Tibial artery (tissue), 4 donors: Measurements from ENCODE around the gene ZBTB16.

Source experiments
- DNase-seq, 2 donors: peaks; one replicate each; pipeline ENCODE4 v3.0.0-alpha.2; 2019
- H3K27ac ChIP-seq, 2 donors: fragments of 200-600 bp; sonication (generic) in 1 of 2; 1 replicate in 1 of 2; 2 replicates in 1 of 2; pipeline ENCODE4 v1.5.1; 2018 to 2019; ENCODE audit warnings: mild to moderate bottlenecking in 1 of 2
- H3K27me3 ChIP-seq, 2 donors: fragments of 200-600 bp; sonication (generic) in 1 of 2; one replicate each; pipeline versions ENCODE4 v1.5.1 to v1.6.0; 2016 to 2019
- H3K36me3 ChIP-seq, 3 donors: fragments of 200-600 bp; sonication (generic) in 2 of 3; one replicate each; pipeline ENCODE4 v1.5.1; 2016 to 2019; ENCODE audit warnings: mild to moderate bottlenecking in 2 of 3
- H3K4me1 ChIP-seq, 4 donors: fragments of 200-600 bp; sonication (generic) in 2 of 4; 1 replicate in 3 of 4; 2 replicates in 1 of 4; pipeline ENCODE4 v1.5.1; 2016 to 2019
- H3K4me3 ChIP-seq, 2 donors: fragments of 200-600 bp; sonication (generic) in 1 of 2; 1 replicate in 1 of 2; 2 replicates in 1 of 2; pipeline ENCODE4 v1.5.1; 2018 to 2019; ENCODE audit warnings: mild to moderate bottlenecking in 2 of 2
- H3K9me3 ChIP-seq, 3 donors: fragments of 200-600 bp; sonication (generic) in 1 of 3; one replicate each; pipeline ENCODE4 v1.5.1; 2016 to 2019
- intact Hi-C: fragments of 100-400 bp; cut with DNase I; formaldehyde crosslinking; loops from one replicate; pipeline ENCODE4 v1.15.0; 2023; ENCODE audit warnings: low total_unique reads
- TF ChIP-seq, protein P1 (sequence below), 2 experiments: fragments of 200-600 bp in 1 of 2; fragments of 450-650 bp in 1 of 2; IDR thresholded peaks; one replicate each; pipeline ENCODE4 v1.5.1; 2017 to 2019; ENCODE audit warnings: antibody characterized with exemption in 2 of 2, mild to moderate bottlenecking in 1 of 2, moderate library complexity in 1 of 2

Gene ZBTB16

DNA sequence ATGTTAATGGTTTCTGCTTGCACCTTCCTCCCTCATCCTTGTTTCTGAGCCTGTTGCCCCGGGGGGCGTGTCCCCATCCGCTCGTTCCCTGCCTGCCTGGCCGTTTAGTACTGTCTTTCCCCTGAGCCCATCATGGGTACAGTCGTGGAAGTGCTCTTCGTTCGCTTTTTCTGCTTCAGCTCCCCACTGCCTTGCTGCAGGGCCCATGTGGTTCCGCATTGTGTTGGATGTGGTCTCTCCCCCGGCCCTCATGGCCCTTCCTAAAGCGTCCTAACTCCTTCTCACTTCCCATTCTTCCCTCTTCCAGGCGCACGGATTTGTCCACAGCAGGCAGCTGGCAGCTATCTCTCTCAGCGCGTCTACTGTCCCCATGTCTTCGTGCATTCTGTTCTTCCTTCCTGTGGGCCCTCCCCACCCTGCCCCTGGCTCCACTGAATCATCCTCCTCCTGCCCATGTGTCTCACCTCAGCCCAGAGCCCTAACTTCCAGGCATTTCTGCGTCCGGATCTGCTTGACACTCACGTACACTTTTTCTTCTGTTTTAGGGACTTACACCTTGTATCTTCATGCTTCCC, 98.1 kb downstream of the ZBTB16 start:
- no peak overlapping the region for H3K4me3 ChIP-seq
- peaks cover 35 to 58% (median 54%) of the 10 kb centered on the region in 3 donors for H3K36me3 ChIP-seq
- H3K27ac ChIP-seq = peak overlapping the region; percentile 94 to 95

DNA sequence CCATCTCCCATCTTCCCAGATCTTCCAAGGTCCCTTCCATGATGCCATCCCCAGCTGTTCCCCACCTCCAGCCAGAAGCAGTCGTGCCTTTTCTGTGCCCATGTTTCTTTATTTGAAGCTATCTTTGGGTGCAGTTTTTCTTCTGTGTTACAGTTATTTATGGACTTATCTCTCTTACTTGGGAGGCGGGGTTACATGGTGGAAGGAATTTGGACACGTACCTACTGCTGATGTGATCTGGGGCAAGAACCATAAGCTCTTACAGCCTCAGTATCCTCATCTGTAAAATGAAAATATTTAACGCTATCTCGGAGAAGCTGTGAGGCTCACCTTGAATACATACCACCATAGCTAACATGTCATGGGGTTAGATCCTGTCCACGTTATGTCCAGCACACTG, 98.9 kb downstream of the ZBTB16 start:
- H3K4me3 ChIP-seq = no peak overlapping the region
- TF ChIP-seq, protein P1, sequence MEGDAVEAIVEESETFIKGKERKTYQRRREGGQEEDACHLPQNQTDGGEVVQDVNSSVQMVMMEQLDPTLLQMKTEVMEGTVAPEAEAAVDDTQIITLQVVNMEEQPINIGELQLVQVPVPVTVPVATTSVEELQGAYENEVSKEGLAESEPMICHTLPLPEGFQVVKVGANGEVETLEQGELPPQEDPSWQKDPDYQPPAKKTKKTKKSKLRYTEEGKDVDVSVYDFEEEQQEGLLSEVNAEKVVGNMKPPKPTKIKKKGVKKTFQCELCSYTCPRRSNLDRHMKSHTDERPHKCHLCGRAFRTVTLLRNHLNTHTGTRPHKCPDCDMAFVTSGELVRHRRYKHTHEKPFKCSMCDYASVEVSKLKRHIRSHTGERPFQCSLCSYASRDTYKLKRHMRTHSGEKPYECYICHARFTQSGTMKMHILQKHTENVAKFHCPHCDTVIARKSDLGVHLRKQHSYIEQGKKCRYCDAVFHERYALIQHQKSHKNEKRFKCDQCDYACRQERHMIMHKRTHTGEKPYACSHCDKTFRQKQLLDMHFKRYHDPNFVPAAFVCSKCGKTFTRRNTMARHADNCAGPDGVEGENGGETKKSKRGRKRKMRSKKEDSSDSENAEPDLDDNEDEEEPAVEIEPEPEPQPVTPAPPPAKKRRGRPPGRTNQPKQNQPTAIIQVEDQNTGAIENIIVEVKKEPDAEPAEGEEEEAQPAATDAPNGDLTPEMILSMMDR (IDR thresholded peaks at IDR 0.05) = no peak
- H3K27ac ChIP-seq = peak overlapping the region; percentile 94 to 95
- H3K4me1 ChIP-seq = peaks cover 15 to 97% (median 94%) of the 10 kb centered on the region in 4 donors
- H3K36me3 ChIP-seq = peaks cover 35 to 50% (median 50%) of the 10 kb centered on the region in 3 donors
- no peak for DNase-seq
- intact Hi-C loops = no loop called here
- no peaks in the 10 kb centered on the region for H3K9me3 ChIP-seq
- H3K27me3 ChIP-seq = no peaks in the 10 kb centered on the region

More for the DNA sequence above, 98.1 kb downstream of the ZBTB16 start:
- H3K4me1 ChIP-seq = peaks cover 12 to 98% (median 95%) of the 10 kb centered on the region in 4 donors
- TF ChIP-seq, protein P1 (IDR thresholded peaks at IDR 0.05) = no peak
- DNase-seq = no peak
- intact Hi-C loops = no loop called here
- H3K27me3 ChIP-seq = no peaks in the 10 kb centered on the region
- H3K9me3 ChIP-seq = no peaks in the 10 kb centered on the region

- Histone ChIP-seq H3K27ac (peak overlapping the region; percentile 94 to 95), H3K4me3 (no peak overlapping the region)
Measured at GRCh38 chr11:114158886-114159285, 99.4 kb downstream of the ZBTB16 start.

DNA sequence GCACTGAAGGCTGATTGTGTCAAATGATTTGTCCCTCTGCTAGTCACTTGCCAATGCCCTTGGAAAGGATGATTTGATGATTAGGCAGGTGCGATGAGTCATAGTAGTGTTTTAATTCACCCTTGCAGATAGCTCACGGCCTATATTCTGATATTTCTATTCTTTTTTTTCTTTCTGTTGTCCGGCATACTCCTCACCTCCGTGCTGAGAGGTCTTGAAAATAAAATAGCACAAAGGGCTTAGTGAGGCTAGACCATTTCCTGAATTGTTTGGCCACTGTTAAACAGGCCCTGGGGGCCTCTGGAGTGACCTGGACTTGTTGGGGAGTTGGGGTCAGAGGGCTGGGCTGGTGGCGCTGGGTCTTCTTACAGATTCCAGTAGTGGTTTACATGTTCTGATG, 99.8 kb downstream of the ZBTB16 start:
- TF ChIP-seq, protein P1 (IDR thresholded peaks at IDR 0.05) = no peak
- intact Hi-C loops = no loop called here
- Histone ChIP-seq H3K4me3 (no peak overlapping the region), H3K36me3 (peaks cover 35 to 44% (median 42%) of the 10 kb centered on the region in 3 donors), H3K9me3 (no peaks in the 10 kb centered on the region), H3K27ac (peak overlapping the region; percentile 94 to 95), H3K4me1 (peaks cover 22 to 97% (median 93%) of the 10 kb centered on the region in 4 donors), H3K27me3 (no peaks in the 10 kb centered on the region)
- DNase-seq = no peak

More at GRCh38 chr11:114158886-114159285, 99.4 kb downstream of the ZBTB16 start:
- Histone ChIP-seq H3K27me3 (no peaks in the 10 kb centered on the region), H3K9me3 (no peaks in the 10 kb centered on the region), H3K4me1 (peaks cover 20 to 97% (median 94%) of the 10 kb centered on the region in 4 donors), H3K36me3 (peaks cover 35 to 45% (median 45%) of the 10 kb centered on the region in 3 donors)
- DNase-seq = no peak
- TF ChIP-seq, protein P1 (IDR thresholded peaks at IDR 0.05) = no peak
- intact Hi-C loops = no loop called here

DNA sequence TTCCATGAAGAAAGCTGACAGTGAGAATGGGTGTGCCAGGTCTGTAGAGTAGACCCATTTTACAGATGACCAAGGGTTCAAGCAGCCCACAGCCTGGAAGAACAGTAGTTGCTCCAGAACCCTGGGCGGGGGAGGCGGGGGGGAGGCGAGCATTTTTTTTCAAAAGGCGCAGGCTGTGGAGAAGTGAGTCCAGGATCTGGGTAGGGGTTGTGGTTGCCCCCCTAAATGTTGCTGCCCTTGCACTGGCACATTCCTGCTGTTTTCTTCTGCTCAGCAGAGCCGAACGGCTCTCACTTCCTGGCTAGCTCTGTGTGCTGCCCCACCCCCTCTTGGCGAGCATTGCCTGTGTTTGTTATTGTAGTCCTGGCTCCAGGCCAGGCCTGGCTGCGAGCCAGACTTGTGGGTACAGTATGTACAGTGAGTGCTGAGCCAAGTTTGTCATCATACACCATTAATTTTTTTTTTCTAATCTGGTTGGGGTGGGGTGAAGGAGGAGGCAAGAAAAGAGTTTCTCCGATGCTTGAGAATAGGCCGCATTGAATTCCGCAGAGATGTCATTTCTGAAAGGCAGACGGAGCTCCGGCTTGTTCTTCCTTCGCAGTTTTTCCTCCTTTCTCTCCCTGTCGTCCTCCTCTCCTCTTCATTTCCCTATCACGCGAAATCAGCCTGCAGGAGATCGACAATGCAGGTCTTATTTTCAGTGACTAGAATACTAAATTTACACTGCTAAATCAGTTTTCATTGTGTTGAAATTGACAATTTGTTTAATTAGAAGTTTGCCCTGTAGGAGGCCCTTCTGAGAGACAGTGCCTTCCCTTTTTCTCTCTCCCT, 100.5 kb downstream of the ZBTB16 start:
- Histone ChIP-seq H3K27ac (peak overlapping the region; percentile 94 to 95), H3K4me3 (peak overlapping the region; percentile 34), H3K36me3 (peaks cover 35 to 46% (median 43%) of the 10 kb centered on the region in 3 donors), H3K27me3 (no peaks in the 10 kb centered on the region), H3K9me3 (no peaks in the 10 kb centered on the region), H3K4me1 (peaks cover 26 to 98% (median 94%) of the 10 kb centered on the region in 4 donors)
- TF ChIP-seq, protein P1 (IDR thresholded peaks at IDR 0.05) = peak in 1 of 2 experiments; percentile 4
- DNase-seq = peak; percentile 100
- intact Hi-C loops = loop anchor here (10.0 kb wide), 1 partner anchor 145 kb away; no protein-coding TSS in a partner anchor
